ENCODE results near the gene AOPEP. TPM values are rescaled to one million over a fixed set of nuclear protein-coding genes. Genes with fewer than 3 reads are reported as not detected.

AOPEP gene
- polyA plus RNA-seq, 1 of the 3 experiments (the other 2 are of a cell fraction), result 54.6 TPM

DNA sequence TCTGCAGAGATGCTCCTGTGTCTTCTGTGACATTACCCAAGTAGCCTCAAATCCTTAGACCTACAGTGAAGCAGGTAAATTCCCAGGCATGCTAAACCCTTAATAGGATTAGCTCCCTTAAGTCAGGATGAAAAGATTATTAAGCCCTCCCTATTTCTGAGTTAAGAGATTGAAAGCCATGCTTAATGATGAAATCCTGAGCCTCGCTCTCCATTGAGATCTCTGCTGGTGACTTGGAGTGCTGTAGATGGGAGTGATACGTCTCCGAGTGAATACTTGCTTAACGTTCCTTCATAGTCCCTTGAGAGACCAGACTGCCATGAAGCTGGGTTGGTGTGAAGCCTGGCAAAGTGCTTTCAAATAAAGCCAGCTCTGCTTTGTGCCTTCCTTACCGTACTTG lies 34.2 kb downstream of the AOPEP start (continued):
- TF ChIP-seq RAD21 (IDR thresholded peaks at IDR 0.05; ENCODE audit: low read length), result no peak

DNA sequence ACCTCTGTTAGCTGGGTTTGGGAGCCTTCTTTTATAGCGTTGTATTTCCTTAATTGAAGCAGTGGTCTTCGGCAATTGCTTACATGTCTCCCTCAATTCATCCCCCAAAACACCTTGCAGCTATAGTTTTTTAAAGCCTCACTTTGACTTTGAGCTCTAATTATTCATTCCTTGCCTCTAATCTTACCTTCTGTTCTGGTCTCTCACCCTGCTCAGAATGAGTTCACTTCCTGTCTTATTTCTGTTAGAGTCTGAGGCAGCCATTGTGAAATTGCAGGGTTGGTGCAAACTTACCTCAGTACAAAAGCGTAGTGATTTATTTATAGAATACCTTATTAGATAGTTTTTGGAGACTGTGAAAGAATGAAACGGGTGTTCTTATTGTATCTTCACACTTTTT lies 35.0 kb downstream of the AOPEP start:
- peaks cover 19 to 24% of the 10 kb centered on the region in 2 experiments; a peak in 3 of 4 replicates for H3K4me1 ChIP-seq (ENCODE audit: control insufficient read depth in 1 of 2, insufficient read depth in 2 of 2, low read depth in 1 of 2, low read length in 1 of 2)
- no peaks in the 10 kb centered on the region for H3K9me2 ChIP-seq
- no peaks in the 10 kb centered on the region for H4K20me1 ChIP-seq (ENCODE audit: insufficient read depth)
- no peak overlapping the region for H3K4me2 ChIP-seq
- WGBS (ENCODE audit: low lambda C conversion rate), result 95% methylated on average over 4 of the region's 4 CpGs
- no peak overlapping the region for H3K27ac ChIP-seq (ENCODE audit: low read depth in 2 of 2, low read length in 1 of 2)
- ChIA-PET POLR2A (no interaction called here), CTCF (interaction anchor here (0.6 to 1.0 kb wide), 2 partner anchors 10 to 80 kb away, joined by 3 read pairs; no protein-coding TSS in a partner anchor)
- peaks cover 35% of the 10 kb centered on the region for H3K79me2 ChIP-seq (ENCODE audit: insufficient read depth)
- no peaks in the 10 kb centered on the region for H3K9me3 ChIP-seq
- 0 out of 2 replicates have a peak overlapping the region, but pooled peaks have one; percentile 60 for H2AFZ ChIP-seq (ENCODE audit: low read depth)
- peaks cover 3 to 14% of the 10 kb centered on the region in 2 experiments for H3K36me3 ChIP-seq (replicated peaks in 1 of 2; ENCODE audit: control insufficient read depth in 1 of 2, insufficient read depth in 2 of 2, low read length in 1 of 2)
- no peak overlapping the region for H3K4me3 ChIP-seq (ENCODE audit: low read depth in 2 of 2, low read length in 1 of 2)
- peaks cover 5% of the 10 kb centered on the region for H3F3A ChIP-seq (replicated peaks; ENCODE audit: insufficient read depth)
- H3K27me3 ChIP-seq (ENCODE audit: insufficient read depth), result no peaks in the 10 kb centered on the region
- H3K9ac ChIP-seq, result no peak overlapping the region
- no peak for DNase-seq
- TF ChIP-seq, protein P1, sequence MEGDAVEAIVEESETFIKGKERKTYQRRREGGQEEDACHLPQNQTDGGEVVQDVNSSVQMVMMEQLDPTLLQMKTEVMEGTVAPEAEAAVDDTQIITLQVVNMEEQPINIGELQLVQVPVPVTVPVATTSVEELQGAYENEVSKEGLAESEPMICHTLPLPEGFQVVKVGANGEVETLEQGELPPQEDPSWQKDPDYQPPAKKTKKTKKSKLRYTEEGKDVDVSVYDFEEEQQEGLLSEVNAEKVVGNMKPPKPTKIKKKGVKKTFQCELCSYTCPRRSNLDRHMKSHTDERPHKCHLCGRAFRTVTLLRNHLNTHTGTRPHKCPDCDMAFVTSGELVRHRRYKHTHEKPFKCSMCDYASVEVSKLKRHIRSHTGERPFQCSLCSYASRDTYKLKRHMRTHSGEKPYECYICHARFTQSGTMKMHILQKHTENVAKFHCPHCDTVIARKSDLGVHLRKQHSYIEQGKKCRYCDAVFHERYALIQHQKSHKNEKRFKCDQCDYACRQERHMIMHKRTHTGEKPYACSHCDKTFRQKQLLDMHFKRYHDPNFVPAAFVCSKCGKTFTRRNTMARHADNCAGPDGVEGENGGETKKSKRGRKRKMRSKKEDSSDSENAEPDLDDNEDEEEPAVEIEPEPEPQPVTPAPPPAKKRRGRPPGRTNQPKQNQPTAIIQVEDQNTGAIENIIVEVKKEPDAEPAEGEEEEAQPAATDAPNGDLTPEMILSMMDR (IDR thresholded peaks at IDR 0.05), result no peak
- TF ChIP-seq FOXJ3 (CRISPR knock-in tag; IDR thresholded peaks at IDR 0.05) (no peak), MXI1 (IDR thresholded peaks at IDR 0.05; ENCODE audit: low read depth, low read length) (no peak), FOSL2 (IDR thresholded peaks at IDR 0.05; ENCODE audit: borderline replicate concordance, low read depth) (no peak), EP300 (IDR thresholded peaks at IDR 0.05; ENCODE audit: borderline replicate concordance in 1 of 2, low read depth in 1 of 2, low read length in 1 of 2) (no peak), JUND (IDR thresholded peaks at IDR 0.05) (no peak), TEAD4 (IDR thresholded peaks at IDR 0.05; ENCODE audit: borderline replicate concordance, insufficient read depth) (no peak), NFIC (IDR thresholded peaks at IDR 0.05; ENCODE audit: borderline replicate concordance) (no peak), SMC3 (IDR thresholded peaks at IDR 0.05; ENCODE audit: low read depth, low read length) (no peak), POLR2AphosphoS5 (IDR thresholded peaks at IDR 0.05; ENCODE audit: low read depth, low read length) (no peak)
- TF ChIP-seq, protein P2, sequence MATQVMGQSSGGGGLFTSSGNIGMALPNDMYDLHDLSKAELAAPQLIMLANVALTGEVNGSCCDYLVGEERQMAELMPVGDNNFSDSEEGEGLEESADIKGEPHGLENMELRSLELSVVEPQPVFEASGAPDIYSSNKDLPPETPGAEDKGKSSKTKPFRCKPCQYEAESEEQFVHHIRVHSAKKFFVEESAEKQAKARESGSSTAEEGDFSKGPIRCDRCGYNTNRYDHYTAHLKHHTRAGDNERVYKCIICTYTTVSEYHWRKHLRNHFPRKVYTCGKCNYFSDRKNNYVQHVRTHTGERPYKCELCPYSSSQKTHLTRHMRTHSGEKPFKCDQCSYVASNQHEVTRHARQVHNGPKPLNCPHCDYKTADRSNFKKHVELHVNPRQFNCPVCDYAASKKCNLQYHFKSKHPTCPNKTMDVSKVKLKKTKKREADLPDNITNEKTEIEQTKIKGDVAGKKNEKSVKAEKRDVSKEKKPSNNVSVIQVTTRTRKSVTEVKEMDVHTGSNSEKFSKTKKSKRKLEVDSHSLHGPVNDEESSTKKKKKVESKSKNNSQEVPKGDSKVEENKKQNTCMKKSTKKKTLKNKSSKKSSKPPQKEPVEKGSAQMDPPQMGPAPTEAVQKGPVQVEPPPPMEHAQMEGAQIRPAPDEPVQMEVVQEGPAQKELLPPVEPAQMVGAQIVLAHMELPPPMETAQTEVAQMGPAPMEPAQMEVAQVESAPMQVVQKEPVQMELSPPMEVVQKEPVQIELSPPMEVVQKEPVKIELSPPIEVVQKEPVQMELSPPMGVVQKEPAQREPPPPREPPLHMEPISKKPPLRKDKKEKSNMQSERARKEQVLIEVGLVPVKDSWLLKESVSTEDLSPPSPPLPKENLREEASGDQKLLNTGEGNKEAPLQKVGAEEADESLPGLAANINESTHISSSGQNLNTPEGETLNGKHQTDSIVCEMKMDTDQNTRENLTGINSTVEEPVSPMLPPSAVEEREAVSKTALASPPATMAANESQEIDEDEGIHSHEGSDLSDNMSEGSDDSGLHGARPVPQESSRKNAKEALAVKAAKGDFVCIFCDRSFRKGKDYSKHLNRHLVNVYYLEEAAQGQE (IDR thresholded peaks at IDR 0.05; ENCODE audit: low read depth, low read length), result no peak
- TF ChIP-seq, protein P3, sequence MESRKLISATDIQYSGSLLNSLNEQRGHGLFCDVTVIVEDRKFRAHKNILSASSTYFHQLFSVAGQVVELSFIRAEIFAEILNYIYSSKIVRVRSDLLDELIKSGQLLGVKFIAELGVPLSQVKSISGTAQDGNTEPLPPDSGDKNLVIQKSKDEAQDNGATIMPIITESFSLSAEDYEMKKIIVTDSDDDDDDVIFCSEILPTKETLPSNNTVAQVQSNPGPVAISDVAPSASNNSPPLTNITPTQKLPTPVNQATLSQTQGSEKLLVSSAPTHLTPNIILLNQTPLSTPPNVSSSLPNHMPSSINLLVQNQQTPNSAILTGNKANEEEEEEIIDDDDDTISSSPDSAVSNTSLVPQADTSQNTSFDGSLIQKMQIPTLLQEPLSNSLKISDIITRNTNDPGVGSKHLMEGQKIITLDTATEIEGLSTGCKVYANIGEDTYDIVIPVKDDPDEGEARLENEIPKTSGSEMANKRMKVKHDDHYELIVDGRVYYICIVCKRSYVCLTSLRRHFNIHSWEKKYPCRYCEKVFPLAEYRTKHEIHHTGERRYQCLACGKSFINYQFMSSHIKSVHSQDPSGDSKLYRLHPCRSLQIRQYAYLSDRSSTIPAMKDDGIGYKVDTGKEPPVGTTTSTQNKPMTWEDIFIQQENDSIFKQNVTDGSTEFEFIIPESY (IDR thresholded peaks at IDR 0.05; ENCODE audit: borderline replicate concordance, low read depth), result no peak
- TF ChIP-seq, protein P4, sequence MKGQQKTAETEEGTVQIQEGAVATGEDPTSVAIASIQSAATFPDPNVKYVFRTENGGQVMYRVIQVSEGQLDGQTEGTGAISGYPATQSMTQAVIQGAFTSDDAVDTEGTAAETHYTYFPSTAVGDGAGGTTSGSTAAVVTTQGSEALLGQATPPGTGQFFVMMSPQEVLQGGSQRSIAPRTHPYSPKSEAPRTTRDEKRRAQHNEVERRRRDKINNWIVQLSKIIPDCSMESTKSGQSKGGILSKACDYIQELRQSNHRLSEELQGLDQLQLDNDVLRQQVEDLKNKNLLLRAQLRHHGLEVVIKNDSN (IDR thresholded peaks at IDR 0.05; ENCODE audit: borderline replicate concordance, low read depth), result no peak
- TF ChIP-seq, protein P5, sequence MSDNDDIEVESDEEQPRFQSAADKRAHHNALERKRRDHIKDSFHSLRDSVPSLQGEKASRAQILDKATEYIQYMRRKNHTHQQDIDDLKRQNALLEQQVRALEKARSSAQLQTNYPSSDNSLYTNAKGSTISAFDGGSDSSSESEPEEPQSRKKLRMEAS (IDR thresholded peaks at IDR 0.05; ENCODE audit: low read depth), result no peak
